ENCODE measurements around the gene RASSF10.

GRCh38 chr11:13012056-13012661 is 3.0 kb downstream of the RASSF10 start:
- TF ChIP-seq, protein P1, sequence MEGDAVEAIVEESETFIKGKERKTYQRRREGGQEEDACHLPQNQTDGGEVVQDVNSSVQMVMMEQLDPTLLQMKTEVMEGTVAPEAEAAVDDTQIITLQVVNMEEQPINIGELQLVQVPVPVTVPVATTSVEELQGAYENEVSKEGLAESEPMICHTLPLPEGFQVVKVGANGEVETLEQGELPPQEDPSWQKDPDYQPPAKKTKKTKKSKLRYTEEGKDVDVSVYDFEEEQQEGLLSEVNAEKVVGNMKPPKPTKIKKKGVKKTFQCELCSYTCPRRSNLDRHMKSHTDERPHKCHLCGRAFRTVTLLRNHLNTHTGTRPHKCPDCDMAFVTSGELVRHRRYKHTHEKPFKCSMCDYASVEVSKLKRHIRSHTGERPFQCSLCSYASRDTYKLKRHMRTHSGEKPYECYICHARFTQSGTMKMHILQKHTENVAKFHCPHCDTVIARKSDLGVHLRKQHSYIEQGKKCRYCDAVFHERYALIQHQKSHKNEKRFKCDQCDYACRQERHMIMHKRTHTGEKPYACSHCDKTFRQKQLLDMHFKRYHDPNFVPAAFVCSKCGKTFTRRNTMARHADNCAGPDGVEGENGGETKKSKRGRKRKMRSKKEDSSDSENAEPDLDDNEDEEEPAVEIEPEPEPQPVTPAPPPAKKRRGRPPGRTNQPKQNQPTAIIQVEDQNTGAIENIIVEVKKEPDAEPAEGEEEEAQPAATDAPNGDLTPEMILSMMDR (IDR thresholded peaks at IDR 0.05) = no peak
- TF ChIP-seq POLR2AphosphoS5 (IDR thresholded peaks at IDR 0.05) = no peak
- no peak for TF ChIP-seq POLR2A (IDR thresholded peaks at IDR 0.05)

Data from upper lobe of left lung (tissue), 4 donors.